Neuronal stem cell (in vitro differentiated cells): ENCODE data around the gene EIF4A3.

Experiments used
- DNase-seq: peaks from one replicate; pipeline ENCODE4 v3.0.0-alpha.2; 2013; ENCODE audit warnings: low spot score
- H2AFZ ChIP-seq: one replicate; pipeline ENCODE4 v1.6.1; 2013; ENCODE audit warnings: mild to moderate bottlenecking, low read length, inconsistent platforms
- H2AK5ac ChIP-seq: 2 replicates; pipeline ENCODE4 v1.6.1; 2013; ENCODE audit warnings: low read depth, mild to moderate bottlenecking, inconsistent platforms, low read length, moderate library complexity, mixed read lengths
- H2BK120ac ChIP-seq: 2 replicates; pipeline ENCODE4 v1.6.1; 2013; ENCODE audit warnings: low read depth, mild to moderate bottlenecking, inconsistent platforms, low read length, moderate library complexity, mixed read lengths
- H2BK12ac ChIP-seq: one replicate; pipeline ENCODE4 v1.6.1; 2013; ENCODE audit warnings: low read length, inconsistent platforms
- H2BK15ac ChIP-seq: 2 replicates; pipeline ENCODE4 v1.6.1; 2013; ENCODE audit warnings: mild to moderate bottlenecking, low read length, inconsistent platforms, mixed read lengths
- H2BK5ac ChIP-seq: one replicate; pipeline ENCODE4 v1.6.1; 2013; ENCODE audit warnings: inconsistent platforms, mild to moderate bottlenecking, low read length, moderate library complexity
- H3K14ac ChIP-seq: one replicate; pipeline ENCODE4 v1.6.1; 2013; ENCODE audit warnings: low read length, inconsistent platforms
- H3K18ac ChIP-seq: 2 replicates; pipeline ENCODE4 v1.6.1; 2013; ENCODE audit warnings: low read length, inconsistent platforms
- H3K23ac ChIP-seq: 2 replicates; pipeline ENCODE4 v1.6.1; 2013; ENCODE audit warnings: low read depth, mild to moderate bottlenecking, mixed read lengths, low read length, inconsistent platforms; ENCODE audit not compliant: poor library complexity
- H3K27ac ChIP-seq: replicated peaks from 3 replicates; pipeline ENCODE4 v1.5.1; 2013; ENCODE audit warnings: low read length, inconsistent platforms
- H3K27me3 ChIP-seq, 3 experiments: 2 replicates each; pipeline ENCODE4 v1.6.1; 2013; ENCODE audit warnings: low read length in 3 of 3, mild to moderate bottlenecking in 2 of 3, inconsistent platforms in 1 of 3, low read depth in 1 of 3, mixed read lengths in 1 of 3, moderate library complexity in 1 of 3; ENCODE audit not compliant: control insufficient read depth in 3 of 3, insufficient read depth in 3 of 3
- H3K36me3 ChIP-seq, 2 donors: replicated peaks in 1 of 2; 2 replicates each; pipeline ENCODE4 v1.6.1; 2013; ENCODE audit warnings: low read length in 2 of 2; ENCODE audit not compliant: control insufficient read depth in 2 of 2, insufficient read depth in 2 of 2
- H3K4ac ChIP-seq: 2 replicates; pipeline ENCODE4 v1.6.1; 2013; ENCODE audit warnings: inconsistent platforms, mild to moderate bottlenecking, low read length, moderate library complexity
- H3K4me1 ChIP-seq, 2 donors: 1 replicate in 1 of 2; 2 replicates in 1 of 2; pipeline ENCODE4 v1.6.1; 2013; ENCODE audit warnings: low read length in 2 of 2, low read depth in 1 of 2; ENCODE audit not compliant: control insufficient read depth in 2 of 2, insufficient read depth in 1 of 2
- H3K4me2 ChIP-seq: one replicate; pipeline ENCODE4 v1.6.1; 2013; ENCODE audit warnings: mild to moderate bottlenecking, low read length, inconsistent platforms; ENCODE audit not compliant: insufficient read depth, poor library complexity, severe bottlenecking
- H3K4me3 ChIP-seq, 2 donors: 2 replicates each; pipeline ENCODE4 v1.5.1; 2013; ENCODE audit warnings: low read length in 2 of 2, mild to moderate bottlenecking in 2 of 2, inconsistent platforms in 1 of 2, moderate library complexity in 1 of 2
- H3K79me1 ChIP-seq: one replicate; pipeline ENCODE4 v1.6.1; 2013; ENCODE audit warnings: low read depth, mild to moderate bottlenecking, inconsistent platforms, low read length, moderate library complexity
- H3K9ac ChIP-seq: one replicate; pipeline ENCODE4 v1.6.1; 2013; ENCODE audit warnings: mild to moderate bottlenecking, low read depth, low read length, inconsistent platforms; ENCODE audit not compliant: poor library complexity
- H3K9me3 ChIP-seq, 2 donors: replicated peaks in 1 of 2; 2 replicates each; pipeline versions ENCODE3 to v1.6.1; 2013; ENCODE audit warnings: low read length in 2 of 2, mild to moderate bottlenecking in 2 of 2, inconsistent platforms in 1 of 2, low read depth in 1 of 2, mixed read lengths in 1 of 2, moderate library complexity in 1 of 2; ENCODE audit not compliant: control insufficient read depth in 2 of 2, insufficient read depth in 1 of 2
- H4K8ac ChIP-seq: one replicate; pipeline ENCODE4 v1.6.1; 2013; ENCODE audit warnings: low read depth, mild to moderate bottlenecking, inconsistent platforms, low read length, moderate library complexity
- H4K91ac ChIP-seq: one replicate; pipeline ENCODE4 v1.6.1; 2013; ENCODE audit warnings: low read length, low read depth, mild to moderate bottlenecking, inconsistent platforms; ENCODE audit not compliant: poor library complexity
- WGBS, 2 donors: extraction: QIAGEN DNeasy Blood & Tissue Kit; methylation state at CpG; one replicate each; pipeline ENCODE4 v1.1.7; 2013; ENCODE audit warnings: missing lambda C conversion rate in 2 of 2, mixed read lengths in 1 of 2; ENCODE audit not compliant: insufficient read length in 2 of 2, insufficient replicate concordance in 1 of 2; ENCODE audit errors: extremely low coverage in 2 of 2; 5-methylcytosine and 5-hydroxymethylcytosine counted together

EIF4A3 gene

GRCh38 chr17:80169107-80169506 is 22.2 kb upstream of the EIF4A3 start:
- Histone ChIP-seq H3K18ac (no peak overlapping the region), H3K79me1 (no peaks in the 10 kb centered on the region), H3K14ac (no peak overlapping the region), H4K91ac (no peak overlapping the region), H3K23ac (no peak overlapping the region), H3K36me3 (no peaks in the 10 kb centered on the region), H3K9me3 (no peaks in the 10 kb centered on the region), H3K4me3 (no peak overlapping the region), H3K27me3 (peaks cover 0 to 8% (median 0%) of the 10 kb centered on the region in 3 experiments), H3K27ac (no peak overlapping the region), H2AFZ (no peak overlapping the region), H2BK120ac (no peak overlapping the region), H3K9ac (no peak overlapping the region), H2BK5ac (no peak overlapping the region), H2BK12ac (no peak overlapping the region), H3K4me2 (no peak overlapping the region), H3K4ac (no peak overlapping the region), H4K8ac (no peak overlapping the region), H3K4me1 (peaks cover 4 to 5% of the 10 kb centered on the region in 2 donors), H2BK15ac (no peak overlapping the region), H2AK5ac (no peak overlapping the region)
- DNase-seq: no peak
- WGBS, 2 donors: no CpG with 5 or more reads among the region's 5 CpGs

GRCh38 chr17:80168371-80168770 is 21.4 kb upstream of the EIF4A3 start:
- Histone ChIP-seq H3K4me2 (no peak overlapping the region), H3K36me3 (no peaks in the 10 kb centered on the region), H3K4me3 (no peak overlapping the region), H3K9me3 (no peaks in the 10 kb centered on the region), H2BK5ac (no peak overlapping the region), H3K79me1 (no peaks in the 10 kb centered on the region), H3K4me1 (peaks cover 4 to 5% of the 10 kb centered on the region in 2 donors), H3K27ac (no peak overlapping the region), H3K23ac (no peak overlapping the region), H4K91ac (no peak overlapping the region), H3K18ac (no peak overlapping the region), H3K27me3 (peaks cover 0 to 8% (median 0%) of the 10 kb centered on the region in 3 experiments), H3K9ac (no peak overlapping the region), H2BK120ac (no peak overlapping the region), H2BK15ac (no peak overlapping the region), H2AK5ac (no peak overlapping the region), H4K8ac (no peak overlapping the region), H2AFZ (peak overlapping the region; percentile 76), H3K4ac (no peak overlapping the region), H3K14ac (no peak overlapping the region), H2BK12ac (no peak overlapping the region)
- WGBS, 2 donors: no CpG with 5 or more reads among the region's 5 CpGs
- no peak for DNase-seq

GRCh38 chr17:80166446-80166845 is 19.5 kb upstream of the EIF4A3 start:
- no peaks in the 10 kb centered on the region for H3K27me3 ChIP-seq
- no peak overlapping the region for H3K27ac ChIP-seq
- H3K14ac ChIP-seq: no peak overlapping the region

GRCh38 chr17:80164185-80164584 is 17.3 kb upstream of the EIF4A3 start:
- Histone ChIP-seq H3K4ac (no peak overlapping the region), H2BK120ac (no peak overlapping the region), H4K91ac (no peak overlapping the region), H3K27me3 (peaks cover 0 to 3% (median 0%) of the 10 kb centered on the region in 3 experiments), H3K9ac (no peak overlapping the region), H3K9me3 (peaks cover 0 to 2% of the 10 kb centered on the region in 2 donors), H3K23ac (no peak overlapping the region), H2BK12ac (no peak overlapping the region), H4K8ac (no peak overlapping the region), H3K14ac (no peak overlapping the region), H3K36me3 (no peaks in the 10 kb centered on the region), H3K4me3 (no peak overlapping the region), H2BK5ac (no peak overlapping the region), H3K18ac (no peak overlapping the region), H3K4me2 (no peak overlapping the region), H3K27ac (no peak overlapping the region), H2BK15ac (no peak overlapping the region), H2AFZ (no peak overlapping the region), H3K4me1 (peaks cover 6 to 14% of the 10 kb centered on the region in 2 donors), H3K79me1 (no peaks in the 10 kb centered on the region), H2AK5ac (no peak overlapping the region)
- no CpG with 5 or more reads among the region's 11 CpGs for WGBS, 2 donors
- no peak for DNase-seq

More at GRCh38 chr17:80166446-80166845, 19.5 kb upstream of the EIF4A3 start:
- DNase-seq: no peak
- Histone ChIP-seq H2BK5ac (no peak overlapping the region), H3K4me2 (no peak overlapping the region), H3K4me3 (no peak overlapping the region), H3K23ac (no peak overlapping the region), H2BK120ac (no peak overlapping the region), H3K4ac (no peak overlapping the region), H3K18ac (peak overlapping the region; percentile 17), H4K91ac (no peak overlapping the region), H2AK5ac (no peak overlapping the region), H2AFZ (no peak overlapping the region), H2BK15ac (no peak overlapping the region), H3K4me1 (peaks cover 4 to 5% of the 10 kb centered on the region in 2 donors), H3K9me3 (no peaks in the 10 kb centered on the region), H3K36me3 (no peaks in the 10 kb centered on the region), H2BK12ac (peak overlapping the region; percentile 81), H4K8ac (no peak overlapping the region), H3K9ac (no peak overlapping the region), H3K79me1 (no peaks in the 10 kb centered on the region)
- WGBS, 2 donors: no CpG with 5 or more reads among the region's 6 CpGs
